Measurements from ENCODE around the gene EEF2KMT. TPM values are rescaled to one million over a fixed set of nuclear protein-coding genes. Genes with fewer than 3 reads are reported as not detected.
A peak's percentile ranks its signal among the peaks of the same experiment; 100 is the strongest.
"Not testable (repeated sequence)": the region's sequence is repeated elsewhere in the genome, so short reads cannot be mapped to it uniquely, and the experiment has no call there.

Gene EEF2KMT
- total and polyA plus RNA-seq, 2 of the 4 experiments (the other 2 are of a cell fraction) = 14.1 to 19.0 TPM

DNA sequence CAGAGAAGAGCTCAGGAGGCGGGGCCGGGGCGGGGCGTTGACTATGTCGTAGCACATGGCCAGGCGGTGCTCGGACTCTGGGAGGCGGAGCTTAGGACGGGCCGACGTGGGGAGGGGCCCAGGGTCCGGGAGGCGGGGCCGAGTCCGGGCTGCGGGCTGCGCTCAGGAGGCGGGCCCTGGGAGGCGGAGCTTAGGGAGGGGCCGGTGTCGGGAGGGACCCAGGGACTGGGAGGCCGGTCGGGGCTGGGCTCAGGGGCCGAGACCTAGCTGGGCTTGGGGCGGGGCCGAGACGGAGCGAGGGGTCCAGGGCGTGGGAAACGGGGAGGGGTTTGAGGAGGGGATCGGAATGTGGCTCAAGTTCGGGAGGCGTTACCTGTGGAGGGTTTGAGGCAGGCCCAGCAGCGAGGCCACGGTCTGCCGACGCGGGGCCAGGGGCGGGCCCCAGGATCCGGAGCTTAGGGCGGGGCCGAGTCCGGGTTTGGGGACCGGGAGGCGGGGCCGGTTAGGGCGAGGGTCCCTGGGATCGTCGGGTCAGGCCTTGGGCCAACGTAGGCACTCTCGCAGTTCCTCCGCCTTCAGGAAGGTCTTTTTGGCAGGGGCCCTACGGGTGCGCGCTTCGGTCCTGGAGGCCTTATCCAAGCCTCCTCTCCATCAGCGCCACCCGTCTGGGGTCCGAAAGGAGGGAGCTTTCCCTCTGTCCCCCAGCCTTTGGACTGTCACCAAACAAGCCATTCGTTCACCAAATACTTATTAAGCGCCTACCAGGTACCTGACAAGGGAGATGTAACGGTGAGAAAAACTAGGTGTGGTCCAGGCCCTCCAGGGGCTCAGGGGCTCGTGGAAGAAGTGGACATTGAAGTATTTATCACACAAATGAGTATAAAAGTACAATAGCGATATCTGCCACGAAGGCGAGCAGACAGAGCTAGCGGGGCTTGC, 895 bp upstream of the EEF2KMT start:
- ATAC-seq (ENCODE audit: low read depth); POLR2A ChIA-PET (ENCODE audit: unreplicated experiment); H3K14ac ChIP-seq (replicated peaks; ENCODE audit: low read depth, low read length); H3K27me3 ChIP-seq (ENCODE audit: control insufficient read depth, insufficient read depth, low read length); H3K9me3 ChIP-seq (ENCODE audit: control insufficient read depth, insufficient read depth, low read length); H3K9me1 ChIP-seq (ENCODE audit: insufficient read depth, low read length); H3K4me1 ChIP-seq (ENCODE audit: control insufficient read depth, insufficient read depth, low read length); BruUV-seq (replicated peaks); H2BK120ac ChIP-seq (ENCODE audit: low read depth, low read length); in situ Hi-C loops (cut with MboI; ENCODE audit: low sequenced_read_pairs); H4K91ac ChIP-seq (ENCODE audit: insufficient read depth, low read depth, low read length); H2AK5ac ChIP-seq (ENCODE audit: low read depth, low read length); H3K36me3 ChIP-seq (ENCODE audit: control insufficient read depth, insufficient read depth, low read length); H3K79me1 ChIP-seq (ENCODE audit: low read depth in 1 of 2, low read length in 2 of 2); H2BK5ac ChIP-seq (ENCODE audit: low read depth, low read length, poor library complexity, severe bottlenecking); H2AK9ac ChIP-seq (replicated peaks; ENCODE audit: low read depth, low read length, poor library complexity); H2BK15ac ChIP-seq (ENCODE audit: low read depth, low read length); dilution Hi-C loops (cut with HindIII; ENCODE audit: low sequenced_read_pairs, unreplicated experiment); H2AFZ ChIP-seq (replicated peaks; ENCODE audit: low read length, poor library complexity); H2BK20ac ChIP-seq (ENCODE audit: low read depth, low read length); H4K20me1 ChIP-seq (ENCODE audit: insufficient read depth, low read length): not testable (repeated sequence)
- CTCF ChIA-PET = interaction anchor here (1.1 kb wide), 1 partner anchor 14 kb away, joined by 3 read pairs; no protein-coding TSS in a partner anchor
- Histone ChIP-seq H3K4me3 (ENCODE audit: insufficient read depth, low read depth, low read length) (peak overlapping the region; percentile 91), H3K23ac (ENCODE audit: low read depth, low read length) (0 out of 2 replicates have a peak overlapping the region, but pooled peaks have one; percentile 24), H3K4me2 (ENCODE audit: low read depth, low read length) (peak overlapping the region; percentile 99), H3K9ac (ENCODE audit: low read depth, low read length) (peak overlapping the region; percentile 75; the same call in 1 of the 2 replicates), H4K5ac (ENCODE audit: low read depth, low read length) (peak overlapping the region; percentile 59), H3K18ac (ENCODE audit: low read depth, low read length) (peak overlapping the region; percentile 78; the same call in 1 of the 2 replicates), H3K27ac (ENCODE audit: insufficient read depth, low read length) (peak overlapping the region; percentile 43; the same call in 1 of the 2 replicates), H4K8ac (ENCODE audit: low read depth in 2 of 2, low read length in 2 of 2) (peak overlapping the region; percentile 36 to 74; a peak in 2 of 4 replicates), H3K56ac (ENCODE audit: extremely low read depth, insufficient read depth, low read length) (0 out of 2 replicates have a peak overlapping the region, but pooled peaks have one; percentile 1), H3K4ac (ENCODE audit: low read depth, low read length) (peak overlapping the region; percentile 35; the same call in 1 of the 2 replicates)
- peak; percentile 41 for DNase-seq
- intact Hi-C loops (cut with micrococcal nuclease) = loop anchor here (10.0 kb wide), 2 partner anchors 144 to 1546 kb away; partner anchors contain the start of gene SEC14L5
- 10% methylated on average over 2 of the region's 67 CpGs; no CpG with 5 or more reads in 1 of the 2 experiments for WGBS, 2 experiments (ENCODE audit: extremely low coverage in 2 of 2, insufficient read length in 1 of 2)
- peak; percentile 22; the same call in 1 of the 2 replicates for TF ChIP-seq MAZ (IDR thresholded peaks at IDR 0.05; ENCODE audit: borderline replicate concordance, low read depth, low read length)
